ENCODE measurements around the gene AP3D1.

DNA sequence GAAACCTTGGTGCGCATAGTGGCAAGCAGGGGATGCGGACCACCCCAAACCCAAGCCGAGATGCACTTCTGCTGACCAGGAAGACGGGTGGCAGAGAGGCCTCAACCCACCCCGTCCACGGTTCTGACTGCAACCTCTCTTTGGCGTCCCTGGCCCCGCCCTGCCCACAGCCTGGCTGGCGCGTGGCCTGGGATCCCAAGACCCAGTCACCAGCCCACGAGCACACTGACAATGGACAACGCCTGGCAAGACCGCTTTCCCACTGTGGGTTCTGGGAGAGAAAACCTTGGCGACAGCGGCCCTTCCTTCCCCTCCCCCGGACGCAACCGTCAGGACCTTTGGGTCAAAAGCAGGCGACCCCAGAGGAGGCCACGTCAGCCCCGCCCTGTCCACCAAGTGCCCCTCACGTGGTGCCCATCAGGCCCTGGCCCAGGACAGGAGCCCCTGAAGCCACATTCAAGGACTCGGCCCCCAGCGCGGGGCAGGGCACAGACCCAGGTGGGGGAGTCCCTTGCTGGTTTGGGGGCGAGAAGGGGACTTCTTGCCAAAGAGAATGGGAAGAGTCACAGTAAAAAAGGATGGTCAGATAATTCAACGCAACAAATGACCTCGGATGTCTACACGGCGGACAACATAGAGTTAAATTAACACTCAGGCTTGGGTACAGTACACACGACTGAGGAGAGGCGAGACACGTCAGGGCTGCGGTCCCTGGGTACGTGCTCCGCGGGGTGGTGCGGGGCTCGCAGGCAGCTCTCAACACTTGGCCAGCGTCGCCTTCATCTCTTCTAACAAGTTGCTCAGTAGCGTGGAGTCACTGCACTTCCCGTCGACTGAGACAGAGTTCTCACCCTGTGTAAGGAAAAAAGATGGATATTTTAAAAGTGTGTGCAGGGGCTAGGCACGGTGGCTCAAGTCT, 49.7 kb downstream of the AP3D1 start:
- TF ChIP-seq CTCF (IDR thresholded peaks at IDR 0.05; ENCODE audit: insufficient read depth, low read depth, low read length): no peak
- TF ChIP-seq EZH2 (IDR thresholded peaks at IDR 0.05; ENCODE audit: insufficient read depth, low read length): no peak

Measured in astrocyte (in vitro differentiated cells and primary cell).